IMR-90 (cell line): ENCODE results near the gene ARHGAP18. TPM values are rescaled to one million over a fixed set of nuclear protein-coding genes. Genes with fewer than 3 reads are reported as not detected.

Experiments
- ATAC-seq: fragments of 200-7000 bp; cut with Tn5 transposase; 2 replicates; pipeline ENCODE4 v1.9.1; 2020; ENCODE audit warnings: low read depth, mild to moderate bottlenecking, moderate library complexity
- BruUV-seq: library from RNA; stranded (reverse); fragments of 400-500 nt; replicated peaks from 2 replicates; lab custom pipeline; 2021; lab: Mats Ljungman, UMichigan
- CTCF ChIA-PET: fragments of 300-600 bp; formaldehyde crosslinking; extraction: SDS; loops from one replicate; lab custom pipeline; 2021; ENCODE audit warnings: antibody characterized with exemption; lab: Yijun Ruan, JAX
- POLR2A ChIA-PET: fragments of 300-600 bp; sonication (Branson Sonifier 250); formaldehyde crosslinking; loops from one replicate; lab custom pipeline; 2022; ENCODE audit warnings: antibody characterized with exemption; ENCODE audit not compliant: unreplicated experiment; lab: Charles Lee
- DNase-seq: peaks from one replicate; pipeline ENCODE4 v3.0.0; 2013
- H2AFZ ChIP-seq: replicated peaks from 2 replicates; pipeline ENCODE3; 2013; ENCODE audit warnings: low read length, mild to moderate bottlenecking; ENCODE audit not compliant: poor library complexity
- H2AK5ac ChIP-seq: 2 replicates; pipeline ENCODE4 v1.6.1; 2013; ENCODE audit warnings: low read depth, low read length, inconsistent platforms
- H2AK9ac ChIP-seq: replicated peaks from 2 replicates; pipeline ENCODE3; 2013; ENCODE audit warnings: mild to moderate bottlenecking, low read depth, low read length, moderate library complexity; ENCODE audit not compliant: poor library complexity
- H2BK120ac ChIP-seq: 2 replicates; pipeline ENCODE4 v1.6.1; 2013; ENCODE audit warnings: low read depth, low read length, inconsistent platforms
- H2BK15ac ChIP-seq: 3 replicates; pipeline ENCODE4 v1.6.1; 2013; ENCODE audit warnings: low read depth, low read length, inconsistent platforms
- H2BK20ac ChIP-seq: 2 replicates; pipeline ENCODE4 v1.6.1; 2013; ENCODE audit warnings: low read depth, mild to moderate bottlenecking, inconsistent platforms, low read length, moderate library complexity
- H2BK5ac ChIP-seq: 2 replicates; pipeline ENCODE4 v1.6.1; 2013; ENCODE audit warnings: mild to moderate bottlenecking, low read depth, low read length, inconsistent platforms; ENCODE audit not compliant: poor library complexity, severe bottlenecking
- H3K14ac ChIP-seq: replicated peaks from 2 replicates; pipeline ENCODE4 v1.6.1; 2013; ENCODE audit warnings: low read depth, low read length, inconsistent platforms
- H3K18ac ChIP-seq: 2 replicates; pipeline ENCODE4 v1.6.1; 2013; ENCODE audit warnings: low read depth, low read length, control low read depth
- H3K23ac ChIP-seq: 2 replicates; pipeline ENCODE4 v1.6.1; 2013; ENCODE audit warnings: low read depth, low read length, inconsistent platforms
- H3K27ac ChIP-seq: 2 replicates; pipeline ENCODE4 v1.5.1; 2013; ENCODE audit warnings: mild to moderate bottlenecking, control low read depth, low read length; ENCODE audit not compliant: insufficient read depth
- H3K27me3 ChIP-seq: 2 replicates; pipeline ENCODE4 v1.6.1; 2013; ENCODE audit warnings: low read length; ENCODE audit not compliant: control insufficient read depth, insufficient read depth
- H3K36me3 ChIP-seq: 2 replicates; pipeline ENCODE4 v1.6.1; 2013; ENCODE audit warnings: low read length, mixed read lengths; ENCODE audit not compliant: control insufficient read depth, insufficient read depth
- H3K4ac ChIP-seq: 2 replicates; pipeline ENCODE4 v1.6.1; 2013; ENCODE audit warnings: low read depth, low read length, inconsistent platforms
- H3K4me1 ChIP-seq: 2 replicates; pipeline ENCODE4 v1.6.1; 2013; ENCODE audit warnings: low read length, mixed read lengths; ENCODE audit not compliant: control insufficient read depth, insufficient read depth
- H3K4me2 ChIP-seq: 2 replicates; pipeline ENCODE4 v1.6.1; 2013; ENCODE audit warnings: low read depth, mild to moderate bottlenecking, control low read depth, low read length, moderate library complexity
- H3K4me3 ChIP-seq: 2 replicates; pipeline ENCODE4 v1.5.1; 2013; ENCODE audit warnings: low read depth, mild to moderate bottlenecking, control low read depth, low read length, moderate library complexity; ENCODE audit not compliant: insufficient read depth
- H3K56ac ChIP-seq: 2 replicates; pipeline ENCODE4 v1.6.1; 2013; ENCODE audit warnings: low read length, inconsistent platforms; ENCODE audit not compliant: insufficient read depth; ENCODE audit errors: extremely low read depth
- H3K79me1 ChIP-seq, 2 experiments: 2 replicates each; pipeline ENCODE4 v1.6.1; 2013; ENCODE audit warnings: low read length in 2 of 2, inconsistent platforms in 1 of 2, low read depth in 1 of 2
- H3K9ac ChIP-seq: 2 replicates; pipeline ENCODE4 v1.6.1; 2013; ENCODE audit warnings: low read depth, low read length, control low read depth
- H3K9me1 ChIP-seq: 2 replicates; pipeline ENCODE4 v1.6.1; 2013; ENCODE audit warnings: low read length, inconsistent platforms; ENCODE audit not compliant: insufficient read depth
- H3K9me3 ChIP-seq: 2 replicates; pipeline ENCODE4 v1.6.1; 2013; ENCODE audit warnings: low read length; ENCODE audit not compliant: control insufficient read depth, insufficient read depth
- H4K20me1 ChIP-seq: 2 replicates; pipeline ENCODE4 v1.6.1; 2013; ENCODE audit warnings: low read length, inconsistent platforms; ENCODE audit not compliant: insufficient read depth
- H4K5ac ChIP-seq: 2 replicates; pipeline ENCODE4 v1.6.1; 2013; ENCODE audit warnings: mild to moderate bottlenecking, low read depth, low read length, control low read depth
- H4K8ac ChIP-seq, 2 experiments: 2 replicates each; pipeline ENCODE4 v1.6.1; 2013; ENCODE audit warnings: low read depth in 2 of 2, low read length in 2 of 2, control low read depth in 1 of 2, inconsistent platforms in 1 of 2
- H4K91ac ChIP-seq: 2 replicates; pipeline ENCODE4 v1.6.1; 2013; ENCODE audit warnings: low read depth, low read length, inconsistent platforms; ENCODE audit not compliant: insufficient read depth
- CHD1 ChIP-seq: IDR thresholded peaks from 2 replicates; pipeline ENCODE4 v1.6.1; 2012; ENCODE audit warnings: low read depth, low read length, improper control_type of control experiment
- FOS ChIP-seq: fragments of 150-350 bp; IDR thresholded peaks from 2 replicates; pipeline ENCODE4 v1.6.1; 2016; ENCODE audit warnings: low read depth, low read length
- NFE2L2 ChIP-seq: fragments of 150-350 bp; IDR thresholded peaks from 2 replicates; pipeline ENCODE4 v1.6.1; 2016; ENCODE audit warnings: low read depth, mild to moderate bottlenecking, low read length
- RFX5 ChIP-seq: IDR thresholded peaks from 2 replicates; pipeline ENCODE4 v1.8.0; 2012; ENCODE audit warnings: low read depth, mild to moderate bottlenecking, low read length, moderate library complexity
- USF2 ChIP-seq: fragments of 150-350 bp; IDR thresholded peaks from 2 replicates; pipeline ENCODE4 v1.6.1; 2017; ENCODE audit warnings: mild to moderate bottlenecking, antibody characterized with exemption, low read length, low read depth
- WGBS, 2 experiments: methylation state at CpG; one replicate each; pipeline versions ENCODE4 v1.1.5 to v1.1.7; 2013; ENCODE audit warnings: missing lambda C conversion rate in 2 of 2; ENCODE audit not compliant: insufficient read length in 1 of 2; ENCODE audit errors: extremely low coverage in 2 of 2; 5-methylcytosine and 5-hydroxymethylcytosine counted together
- dilution Hi-C: fragments of 300-500 bp; cut with HindIII; formaldehyde crosslinking; loops from one replicate; pipeline ENCODE4 v1.14.3; 2018; ENCODE audit warnings: low sequenced_read_pairs; ENCODE audit not compliant: unreplicated experiment
- in situ Hi-C: fragments of 300-500 bp; cut with MboI; formaldehyde crosslinking; loops from 3 replicates; pipeline ENCODE4 v1.14.3; 2019; ENCODE audit warnings: low sequenced_read_pairs, inconsistent platforms, mixed read lengths
- intact Hi-C: fragments of 100-400 bp; cut with micrococcal nuclease; formaldehyde crosslinking; loops from 2 replicates; pipeline ENCODE4 v1.10.0; 2022
- polyA plus RNA-seq, 3 experiments: library from polyadenylated mRNA; depleted of rRNA; stranded (reverse); fragments of >200 nt; gene quantifications; 2 replicates each; pipeline ENCODE4 v1.2.3, GENCODE V29; 2012; ENCODE audit warnings: low replicate concordance in 1 of 3
- total RNA-seq: library from RNA; depleted of rRNA; stranded (reverse); fragments of >200 nt; gene quantifications from 2 replicates; pipeline ENCODE4 v1.2.3, GENCODE V29; 2012

Gene ARHGAP18
- total and polyA plus RNA-seq, 2 of the 4 experiments (the other 2 are of a cell fraction) = 6.2 to 17.0 TPM

GRCh38 chr6:129681913-129682205 is 28.1 kb downstream of the ARHGAP18 start:
- H3K4ac ChIP-seq = peak overlapping the region; percentile 97; the same call in 1 of the 2 replicates
- intact Hi-C loops (no loop called here), in situ Hi-C loops (no loop called here), dilution Hi-C loops (no loop called here)
- peak overlapping the region; percentile 89 for H4K91ac ChIP-seq
- TF ChIP-seq CHD1 (no peak), FOS (no peak), RFX5 (no peak), USF2 (no peak), NFE2L2 (no peak)
- H3K56ac ChIP-seq = no peak overlapping the region
- no TSS peak for BruUV-seq
- H3K14ac ChIP-seq = peak overlapping the region; percentile 87
- H3K27me3 ChIP-seq = no peaks in the 10 kb centered on the region
- H3K9me3 ChIP-seq = no peaks in the 10 kb centered on the region
- H2BK5ac ChIP-seq = peak overlapping the region; percentile 63
- peak overlapping the region; percentile 94 for H2BK20ac ChIP-seq
- peak overlapping the region; percentile 99; the same call in 2 of the 3 replicates for H2BK15ac ChIP-seq
- no peak overlapping the region for H2AK9ac ChIP-seq
- ChIA-PET CTCF (interaction anchor here (1.1 kb wide), 2 partner anchors 12 to 84 kb away, joined by 3 read pairs; no protein-coding TSS in a partner anchor), POLR2A (no interaction called here)
- ATAC-seq (no peak), DNase-seq (no peak)
- H3K4me1 ChIP-seq = peaks cover 22% of the 10 kb centered on the region
- H3K4me2 ChIP-seq = no peak overlapping the region
- peak overlapping the region; percentile 99 for H2AK5ac ChIP-seq
- no peak overlapping the region for H3K9ac ChIP-seq
- H3K36me3 ChIP-seq = no peaks in the 10 kb centered on the region
- peak overlapping the region; percentile 96; the same call in 1 of the 2 replicates for H4K5ac ChIP-seq
- no peak overlapping the region for H3K4me3 ChIP-seq
- H4K8ac ChIP-seq = peak overlapping the region; percentile 79 to 87; a peak in 3 of 4 replicates
- WGBS, 2 experiments = no CpG with 5 or more reads among the region's 2 CpGs
- peak overlapping the region; percentile 91 for H3K18ac ChIP-seq
- H3K27ac ChIP-seq = no peak overlapping the region
- peaks cover 35 to 65% of the 10 kb centered on the region in 2 experiments; a peak in 3 of 4 replicates for H3K79me1 ChIP-seq
- peak overlapping the region; percentile 97 for H2BK120ac ChIP-seq
- peaks cover 12% of the 10 kb centered on the region for H3K9me1 ChIP-seq
- H4K20me1 ChIP-seq = no peaks in the 10 kb centered on the region
- peak overlapping the region; percentile 81 for H3K23ac ChIP-seq
- no peak overlapping the region for H2AFZ ChIP-seq
